Measurements from ENCODE around the gene LCAT.

The LCAT gene

GRCh38 chr16:67965668-67966548 is 22.0 kb upstream of the LCAT start:
- TF ChIP-seq CTCF (IDR thresholded peaks at IDR 0.05; ENCODE audit: low read depth, low read length), result no peak
- peak overlapping the region; percentile 62 for H3K27ac ChIP-seq

DNA sequence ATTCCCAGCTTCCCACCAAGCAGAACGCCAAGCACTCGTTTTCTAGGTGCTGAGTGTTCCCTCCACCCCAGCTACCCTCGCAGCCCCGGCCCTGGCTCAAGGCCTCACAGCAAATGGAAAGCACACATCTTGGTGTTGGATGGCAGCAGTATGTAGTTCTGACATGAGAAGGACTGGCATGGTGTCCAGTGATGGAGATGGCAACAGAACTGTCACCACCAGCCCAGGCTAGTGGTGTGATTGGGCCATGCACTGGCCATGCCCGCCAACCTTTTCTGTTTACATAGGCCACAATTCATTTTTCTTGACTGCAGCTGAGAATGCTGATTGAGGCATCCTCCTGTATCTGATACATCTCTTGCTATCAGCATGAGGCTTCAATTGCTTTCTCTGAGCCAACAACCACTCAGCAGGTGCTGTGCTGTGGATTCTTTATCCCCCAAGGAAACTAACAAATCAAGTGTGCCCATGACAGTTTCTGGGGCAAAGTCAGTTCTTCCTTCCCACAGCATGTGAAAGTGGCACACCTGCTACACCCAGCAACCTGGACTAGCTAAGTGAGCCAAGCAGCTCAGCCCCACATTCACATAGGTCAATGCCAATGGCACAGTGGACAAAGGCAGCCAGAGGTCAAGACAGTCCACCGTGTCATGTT is 20.7 kb upstream of the LCAT start:
- TF ChIP-seq CTCF (IDR thresholded peaks at IDR 0.05; ENCODE audit: low read depth, low read length), result no peak
- no peak for DNase-seq
- H3K4me3 ChIP-seq (ENCODE audit: low read depth, low read length), result no peak overlapping the region
- no peak overlapping the region; the same call in 1 of the 2 replicates for H3K27ac ChIP-seq
- H3K27me3 ChIP-seq (ENCODE audit: insufficient read depth, low read depth, severe bottlenecking), result no peaks in the 10 kb centered on the region
- peaks cover 4% of the 10 kb centered on the region for H3K36me3 ChIP-seq
- H3K9me3 ChIP-seq (ENCODE audit: severe bottlenecking), result no peaks in the 10 kb centered on the region

More at GRCh38 chr16:67965668-67966548, 22.0 kb upstream of the LCAT start:
- Histone ChIP-seq H3K4me3 (ENCODE audit: low read depth, low read length) (no peak overlapping the region), H3K9me3 (ENCODE audit: severe bottlenecking) (no peaks in the 10 kb centered on the region), H3K27me3 (ENCODE audit: insufficient read depth, low read depth, severe bottlenecking) (no peaks in the 10 kb centered on the region), H3K36me3 (peaks cover 4% of the 10 kb centered on the region)
- DNase-seq, result peak; percentile 64

DNA sequence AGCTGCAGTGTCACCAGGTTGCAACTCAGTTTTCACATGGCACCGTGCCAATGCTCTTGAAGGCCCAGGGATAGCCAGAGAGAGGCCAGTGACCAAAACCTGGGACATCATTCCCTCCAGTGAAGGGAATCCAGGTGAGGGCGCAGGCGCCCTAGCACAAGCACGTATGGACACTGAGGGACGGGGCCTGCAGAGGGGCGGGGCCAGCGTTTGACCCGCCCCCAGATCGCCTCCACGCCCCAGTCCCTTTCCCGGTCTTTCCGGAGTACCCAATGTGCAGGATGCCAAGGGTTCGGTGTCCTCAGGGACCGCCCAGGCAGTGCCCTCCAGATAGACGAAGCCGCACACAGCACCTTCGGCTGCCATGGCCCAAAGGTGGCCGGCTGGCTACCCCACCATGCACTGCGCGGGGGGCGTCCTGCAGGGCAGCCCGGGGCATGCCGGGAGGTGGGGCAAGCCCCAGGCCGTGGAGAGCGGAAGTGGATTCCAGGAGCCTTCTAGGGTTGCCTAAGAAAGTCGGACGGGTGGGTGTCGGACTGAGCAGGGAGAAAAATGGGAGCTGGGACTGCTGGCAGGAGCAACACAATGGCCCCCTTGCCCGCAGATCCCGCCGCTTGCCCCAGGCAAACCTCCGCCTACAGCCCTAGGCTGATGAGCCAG is 19.9 kb upstream of the LCAT start:
- no peak for TF ChIP-seq CTCF (IDR thresholded peaks at IDR 0.05; ENCODE audit: low read depth, low read length)
- no peaks in the 10 kb centered on the region for H3K27me3 ChIP-seq (ENCODE audit: insufficient read depth, low read depth, severe bottlenecking)
- H3K36me3 ChIP-seq, result peaks cover 4% of the 10 kb centered on the region
- no peak overlapping the region for H3K27ac ChIP-seq
- no peak overlapping the region for H3K4me3 ChIP-seq (ENCODE audit: low read depth, low read length)
- H3K9me3 ChIP-seq (ENCODE audit: severe bottlenecking), result no peaks in the 10 kb centered on the region
- DNase-seq, result no peak

- no peak for DNase-seq
These were observed 19.4 kb upstream of the LCAT start for GRCh38 chr16:67963292-67963661.

DNA sequence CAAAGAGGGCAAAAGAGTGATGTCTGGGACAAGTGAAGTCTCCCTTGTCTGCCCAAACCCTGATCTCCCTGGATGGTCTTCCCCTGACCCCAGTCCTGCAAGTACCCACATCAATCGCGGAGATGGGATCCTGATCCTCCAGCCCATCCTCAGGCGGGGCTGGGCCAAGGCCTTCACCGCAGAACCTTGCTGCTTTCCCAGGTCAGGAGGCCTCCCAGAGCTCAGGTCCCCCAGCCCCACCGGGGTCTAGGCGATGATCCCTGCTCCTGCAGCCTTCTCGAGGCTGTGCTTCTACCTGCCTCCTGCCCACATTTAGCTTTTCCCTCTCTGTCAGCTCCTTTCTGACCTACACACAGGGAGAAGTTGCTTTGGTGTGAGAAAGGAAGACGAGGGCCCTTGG is 18.2 kb upstream of the LCAT start:
- Histone ChIP-seq H3K27me3 (ENCODE audit: insufficient read depth, low read depth, severe bottlenecking) (no peaks in the 10 kb centered on the region), H3K9me3 (ENCODE audit: severe bottlenecking) (no peaks in the 10 kb centered on the region), H3K36me3 (peaks cover 4% of the 10 kb centered on the region), H3K27ac (no peak overlapping the region), H3K4me3 (ENCODE audit: low read depth, low read length) (no peak overlapping the region)
- DNase-seq, result no peak
- TF ChIP-seq CTCF (IDR thresholded peaks at IDR 0.05; ENCODE audit: low read depth, low read length), result no peak

More at GRCh38 chr16:67963292-67963661, 19.4 kb upstream of the LCAT start:
- Histone ChIP-seq H3K27me3 (ENCODE audit: insufficient read depth, low read depth, severe bottlenecking) (no peaks in the 10 kb centered on the region), H3K36me3 (peaks cover 4% of the 10 kb centered on the region), H3K9me3 (ENCODE audit: severe bottlenecking) (no peaks in the 10 kb centered on the region), H3K4me3 (ENCODE audit: low read depth, low read length) (no peak overlapping the region), H3K27ac (no peak overlapping the region)
- no peak for TF ChIP-seq CTCF (IDR thresholded peaks at IDR 0.05; ENCODE audit: low read depth, low read length)
